HL-60/S4 treated with retinoic acid at 250 ng/mL for 4 days and 3 days (cell line): ENCODE results near the gene RNF220.

ENCODE experiments used
- in situ Hi-C: fragments of 300-500 bp; cut with MboI; formaldehyde crosslinking; loops from 2 replicates; pipeline ENCODE4 v1.7.0; 2022; ENCODE audit warnings: low sequenced_read_pairs

Gene RNF220

DNA sequence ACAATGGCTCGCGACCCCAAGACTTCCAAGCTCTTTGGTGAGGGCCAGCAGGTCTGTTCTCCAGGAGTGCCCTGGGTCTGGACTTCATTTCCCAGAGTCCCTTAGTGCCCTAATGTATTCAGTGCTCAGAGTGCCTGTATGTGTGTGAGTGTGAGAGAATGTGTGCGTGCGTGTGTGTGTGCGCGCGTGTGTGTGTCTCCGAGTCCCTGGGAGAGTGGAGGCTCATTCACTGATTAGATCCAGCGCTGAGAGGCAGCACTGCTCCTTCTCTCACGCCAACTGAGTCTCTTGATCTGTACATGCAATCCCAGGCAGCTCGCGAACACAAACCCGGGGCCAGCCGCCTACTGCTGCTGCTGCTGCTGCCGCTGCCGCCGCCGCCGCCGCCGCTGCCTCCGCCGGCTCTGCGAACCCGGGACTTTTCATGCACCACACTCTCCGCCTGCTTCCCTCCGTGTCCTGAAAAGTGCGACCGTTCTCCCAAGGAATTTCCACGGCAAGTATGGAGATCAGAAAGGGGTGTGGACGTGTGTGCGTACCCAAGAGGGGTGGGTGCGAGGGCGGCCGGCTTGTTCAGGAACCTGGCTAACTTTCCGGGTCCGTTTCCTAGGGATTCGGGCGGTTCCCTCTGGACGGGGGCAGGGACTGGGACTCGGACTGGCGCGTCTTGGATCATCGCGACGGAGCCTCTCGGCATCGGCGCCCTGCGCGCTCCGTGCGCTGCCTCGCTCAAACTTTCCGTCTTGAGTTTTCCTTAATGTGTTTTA, at the start of gene RNF220:
Gene RNF220, plus strand, starts transcription at position 225 of the 767 bp plus-strand sequence.
- in situ Hi-C loops, result no loop called here

DNA sequence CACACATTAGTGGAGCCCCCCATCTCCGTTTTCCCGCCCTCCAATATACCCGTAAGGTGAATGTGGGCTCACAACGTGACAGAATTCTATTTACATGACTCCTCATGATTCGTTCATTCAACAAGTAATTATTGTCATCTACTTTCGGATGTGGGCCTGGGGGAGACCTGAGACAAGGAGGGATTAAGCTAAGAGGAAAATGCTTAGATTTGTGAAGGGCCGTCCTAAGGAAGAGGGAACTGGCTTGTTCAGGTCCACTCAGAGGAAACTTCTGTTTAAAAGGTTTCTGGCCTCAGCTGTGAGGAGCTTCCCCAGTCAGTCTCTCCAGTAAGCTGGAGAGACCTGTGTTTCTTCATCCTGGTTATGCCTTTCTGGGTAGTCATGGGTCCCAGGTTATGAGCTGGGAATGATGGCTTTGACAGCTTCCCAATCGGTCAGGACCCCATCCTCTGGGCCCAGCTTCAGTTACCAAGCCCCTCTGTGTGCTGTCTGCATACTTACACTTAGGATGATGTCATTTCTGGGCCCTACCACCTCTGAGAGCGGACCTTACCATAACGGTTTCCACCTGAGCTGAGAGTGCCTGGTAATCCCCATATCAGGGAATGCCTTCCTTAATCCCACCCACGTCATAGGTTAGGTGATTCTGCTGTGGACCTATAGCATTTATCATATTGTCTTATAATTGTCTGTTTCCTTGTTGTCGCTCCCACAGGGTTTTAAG, 49.3 kb upstream of the RNF220 start:
- in situ Hi-C loops, result no loop called here

DNA sequence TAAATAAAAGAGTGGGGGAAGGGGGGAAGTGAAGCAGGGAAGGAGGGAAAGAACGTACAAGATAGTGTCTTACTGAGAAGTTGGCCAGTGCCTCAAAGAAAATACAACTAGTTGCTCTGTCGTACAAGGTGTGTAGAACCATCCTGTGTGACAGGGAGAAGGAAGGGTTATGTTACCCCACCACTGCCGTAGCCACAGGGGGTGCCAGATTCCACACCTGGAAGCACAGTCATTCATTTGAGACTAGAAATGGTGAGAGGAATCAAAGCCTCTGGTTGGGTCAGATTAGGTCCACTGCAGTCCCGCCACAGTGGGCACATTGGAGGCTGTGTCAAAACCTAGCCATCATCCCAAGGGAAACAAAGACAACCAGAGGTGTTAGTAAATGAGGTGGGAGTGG, 47.3 kb upstream of the RNF220 start:
- in situ Hi-C loops, result no loop called here

DNA sequence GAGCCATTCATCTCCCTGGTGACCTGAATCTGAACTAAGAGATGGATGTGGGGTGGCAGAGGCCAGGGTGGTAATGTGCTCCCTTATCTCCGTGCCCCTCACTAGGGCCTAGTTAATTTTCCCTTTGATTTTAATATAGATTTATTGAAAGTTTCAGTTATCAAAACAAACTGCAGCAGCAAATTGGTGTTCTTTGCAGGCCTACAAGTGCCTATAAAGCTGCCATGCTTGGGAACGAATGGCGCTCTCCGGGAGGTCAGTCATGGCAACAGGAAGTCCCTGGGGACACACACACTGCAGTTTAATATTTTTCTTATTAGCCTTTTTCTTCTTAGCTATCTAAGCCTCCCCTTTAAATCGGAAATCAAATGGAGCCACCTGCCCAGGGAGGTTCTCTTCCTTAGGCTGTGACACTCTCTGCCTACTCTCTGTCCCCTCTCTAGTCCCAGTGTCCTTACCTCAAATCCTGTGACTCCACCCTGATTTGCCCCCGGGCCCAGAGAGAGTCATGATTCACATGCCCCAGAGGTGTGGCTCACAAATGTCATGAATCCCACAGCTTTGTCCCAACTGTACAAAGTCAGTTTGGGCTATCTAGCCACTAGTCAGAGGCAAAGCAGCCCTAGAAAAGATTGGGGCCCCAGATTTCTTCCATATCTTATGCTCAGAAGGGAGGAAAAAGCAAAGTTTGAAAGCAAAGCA, 45.7 kb upstream of the RNF220 start:
- in situ Hi-C loops, result no loop called here

DNA sequence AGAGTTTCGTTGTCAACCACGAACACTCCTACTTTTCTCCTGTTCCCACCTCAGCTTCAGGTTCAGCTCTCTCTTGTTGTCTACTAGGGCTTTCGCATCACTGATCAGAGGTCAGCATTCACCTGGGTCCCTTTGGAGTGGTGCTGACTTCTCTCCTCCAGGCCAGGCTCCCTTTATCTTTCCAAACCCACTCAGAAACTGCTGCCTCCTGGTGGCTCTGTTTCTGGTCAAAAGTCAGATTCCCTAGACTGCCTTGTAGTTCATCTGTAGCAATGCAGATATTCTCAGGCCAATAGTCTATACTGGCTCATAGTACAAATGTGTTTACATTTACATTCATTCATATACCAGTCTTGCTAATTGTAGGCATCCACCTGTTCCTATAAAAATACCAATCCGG, 43.6 kb upstream of the RNF220 start:
- in situ Hi-C loops, result no loop called here

DNA sequence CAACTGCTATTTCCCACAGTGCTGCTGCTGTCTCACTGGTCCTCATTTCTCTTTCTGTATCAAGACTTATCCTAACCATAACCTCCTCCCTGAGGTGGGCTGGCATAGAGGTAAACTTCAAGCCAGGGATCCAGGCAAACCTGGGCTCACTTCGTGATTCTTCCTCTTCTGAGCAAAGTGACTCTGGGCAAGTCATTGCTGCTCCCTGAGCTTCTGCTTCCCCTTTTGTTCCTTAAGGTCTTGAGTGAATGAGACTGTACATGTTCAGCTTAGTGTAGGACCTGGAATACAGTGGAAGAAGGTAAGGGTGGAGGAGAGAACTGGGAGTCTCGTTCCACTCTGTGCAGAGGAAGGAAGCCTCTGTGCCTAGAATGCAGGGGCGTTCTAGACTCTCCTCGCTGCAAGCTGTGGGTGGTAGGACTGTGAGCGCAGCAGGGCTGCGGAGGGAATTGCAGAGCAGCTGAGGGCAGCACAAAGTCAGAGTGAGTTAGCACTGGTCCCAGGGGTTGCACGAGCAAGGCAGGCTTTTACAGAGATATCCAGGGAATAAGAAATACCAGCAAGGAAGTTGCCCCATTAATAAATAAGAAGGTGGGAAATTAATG, 38.6 kb upstream of the RNF220 start:
- in situ Hi-C loops, result no loop called here

DNA sequence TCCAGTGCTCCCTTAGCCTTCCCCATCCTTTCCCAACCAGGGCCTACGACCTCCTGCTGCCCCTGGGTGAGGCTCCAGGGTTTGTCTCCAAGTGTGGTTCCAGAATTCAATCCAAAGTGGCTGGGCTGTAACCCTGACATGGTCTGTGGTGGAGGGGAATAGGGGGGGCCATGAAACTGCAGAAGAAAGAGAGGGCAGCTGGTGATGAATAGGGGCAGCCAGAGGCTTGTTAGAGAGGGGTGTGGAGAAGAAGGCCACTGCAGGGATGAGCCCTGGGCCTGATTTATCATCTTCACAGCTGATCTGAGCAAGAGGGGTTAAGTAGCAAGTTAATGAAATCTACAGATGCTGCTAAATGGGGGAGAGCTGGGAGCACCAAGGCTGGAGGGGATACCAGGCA, 37.1 kb upstream of the RNF220 start:
- in situ Hi-C loops, result no loop called here

DNA sequence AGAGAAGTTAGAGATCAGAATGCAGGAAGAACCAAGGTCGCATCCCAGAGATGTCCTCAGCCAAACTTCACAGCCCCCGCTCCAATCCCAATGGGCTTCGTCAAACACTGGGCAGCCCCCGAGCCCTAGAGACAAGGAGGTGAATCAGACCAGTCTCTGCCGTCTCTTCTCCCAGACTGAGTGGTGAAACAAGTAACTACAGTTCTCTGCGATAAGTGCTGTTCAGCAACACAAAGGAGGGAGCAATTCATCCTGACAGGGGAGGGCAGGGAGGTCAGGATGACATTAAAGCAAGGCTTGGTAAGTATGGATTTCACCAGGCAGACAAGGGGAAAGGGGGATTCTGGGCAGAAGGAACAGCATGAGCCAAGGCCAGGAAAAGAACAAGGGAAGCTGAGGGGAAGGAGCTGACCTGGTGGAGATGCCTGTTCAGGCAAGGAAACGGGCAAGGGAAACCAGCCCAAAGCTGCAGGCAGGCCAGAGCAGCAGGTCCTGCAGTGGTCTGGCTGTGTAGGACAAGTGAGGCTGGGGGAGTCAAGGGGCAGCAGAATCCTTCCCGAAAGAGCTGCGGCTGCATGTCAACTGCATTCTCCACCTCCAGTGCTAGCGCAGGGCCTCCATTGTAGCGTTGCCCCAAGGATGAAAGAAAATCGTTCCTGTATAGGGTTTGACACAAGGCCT, 36.4 kb upstream of the RNF220 start:
- in situ Hi-C loops, result no loop called here

DNA sequence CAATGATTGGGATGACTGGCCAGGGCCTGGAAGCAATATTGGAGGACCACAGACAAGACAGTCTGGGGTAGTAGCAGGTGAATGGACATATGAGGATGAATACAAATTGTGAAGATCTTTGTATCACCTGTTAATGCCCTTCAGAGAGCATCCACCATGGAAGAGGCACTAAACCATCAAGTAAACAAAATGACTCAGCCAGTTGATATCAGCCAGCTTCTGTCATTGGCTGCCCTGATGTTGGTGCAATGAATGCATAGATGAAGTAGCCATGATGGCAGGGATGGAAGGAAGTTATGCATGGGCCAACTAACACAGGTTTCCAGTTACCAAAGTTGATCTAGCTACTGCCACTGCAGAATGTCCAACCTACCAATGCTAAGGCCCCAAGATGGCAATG, 33.8 kb upstream of the RNF220 start:
- in situ Hi-C loops, result no loop called here

DNA sequence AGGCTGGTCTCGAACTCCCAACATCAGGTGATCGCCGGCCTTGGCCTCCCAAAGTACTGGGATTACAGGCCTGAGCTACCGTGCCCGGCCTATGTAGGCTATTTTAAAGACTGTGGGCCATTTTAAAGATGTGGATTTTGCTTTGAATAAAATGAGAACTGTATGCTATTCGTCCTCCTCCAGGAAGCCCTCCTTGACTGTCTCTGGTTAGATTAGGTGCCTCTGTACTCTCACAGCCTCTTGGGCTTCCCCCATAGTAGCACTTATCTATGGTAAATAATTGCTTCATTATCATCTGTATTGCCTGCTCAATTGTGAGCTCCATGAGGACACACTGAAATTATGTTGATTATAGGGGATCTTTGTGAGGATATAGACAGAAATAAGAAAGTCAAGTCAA, 29.5 kb upstream of the RNF220 start:
- in situ Hi-C loops, result no loop called here

DNA sequence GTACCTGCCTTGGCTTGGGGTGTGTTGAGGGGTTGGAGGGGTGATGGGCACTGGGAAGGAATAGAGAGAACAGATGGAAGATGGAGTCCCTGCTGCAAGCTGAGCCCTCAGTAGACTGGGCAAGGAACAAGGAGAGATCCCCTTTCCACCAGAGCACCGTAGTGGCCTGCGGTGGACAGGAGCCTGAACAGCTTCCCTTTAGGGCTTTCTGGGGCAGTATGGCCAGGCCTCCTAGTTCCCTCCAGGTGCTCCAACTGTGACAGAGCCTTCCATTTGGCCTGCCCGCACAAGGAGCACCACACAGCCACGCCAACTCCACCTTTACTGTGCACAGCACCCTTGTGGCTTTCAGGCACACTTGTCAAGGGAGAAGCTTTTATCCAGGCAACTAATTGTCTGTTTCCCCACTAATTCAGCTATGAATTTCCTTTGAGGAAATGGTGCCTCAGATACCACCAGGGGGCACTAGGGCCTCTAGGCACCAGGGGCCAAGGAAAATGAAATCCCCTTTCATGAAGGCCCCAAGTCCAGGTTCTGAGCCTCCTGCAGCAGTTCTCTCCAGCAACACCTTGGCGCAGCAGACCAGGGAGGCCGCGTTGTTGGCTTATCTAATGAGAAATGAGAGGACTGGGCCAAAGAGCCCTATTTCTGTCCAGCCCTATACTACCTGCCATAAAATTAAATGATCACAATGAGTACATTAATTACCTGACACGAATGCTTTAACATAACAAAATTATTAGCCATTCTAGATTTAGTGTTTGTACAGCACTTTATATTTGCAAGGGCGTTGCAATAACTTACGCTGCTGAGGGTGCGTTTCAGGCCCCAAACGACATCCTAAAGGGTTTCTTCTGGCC, 26.9 kb upstream of the RNF220 start:
- in situ Hi-C loops, result no loop called here

DNA sequence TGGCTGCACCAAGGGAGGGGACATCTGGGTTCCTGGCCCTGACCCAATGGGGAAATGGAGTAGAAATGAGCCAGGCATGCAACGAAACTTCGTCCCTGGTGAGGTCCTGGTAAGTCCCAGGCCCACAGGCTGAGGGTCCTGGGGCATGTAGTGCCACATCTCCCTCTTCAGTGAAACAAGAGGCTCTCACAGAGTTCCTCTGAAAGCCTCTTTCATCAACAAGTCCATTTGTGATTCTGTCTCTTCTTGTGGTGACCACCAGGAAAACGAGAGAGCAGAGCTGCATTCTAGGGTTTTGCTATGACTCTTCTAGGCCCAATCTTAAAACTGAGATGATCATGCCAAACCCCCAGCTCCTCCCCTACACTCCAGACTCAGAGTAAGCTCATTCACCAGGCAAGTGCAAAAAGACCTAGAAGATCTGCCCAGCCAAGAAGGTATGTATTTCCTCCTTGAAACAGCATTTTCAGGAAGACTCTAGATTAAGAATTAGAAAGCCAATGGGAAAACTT, 24.3 kb upstream of the RNF220 start:
- in situ Hi-C loops, result no loop called here

DNA sequence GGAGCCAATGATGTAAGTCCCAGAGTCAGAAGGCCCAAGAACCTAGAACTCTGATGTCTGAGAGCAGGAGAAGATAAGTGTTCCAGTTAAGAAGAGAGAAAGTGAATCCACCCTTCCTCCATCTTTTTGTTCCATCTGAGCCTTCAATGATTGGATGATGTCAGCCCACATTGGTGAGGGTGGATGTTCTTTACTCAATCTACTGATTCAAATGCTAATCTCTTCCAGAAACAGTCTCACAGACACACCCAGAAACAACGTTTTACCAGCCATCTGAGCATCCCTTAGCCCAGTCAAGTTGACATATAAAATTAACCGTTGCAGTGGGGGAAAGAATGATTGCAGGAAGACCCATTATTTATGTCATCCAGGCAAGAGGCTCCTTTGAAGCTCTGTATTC, 16.5 kb upstream of the RNF220 start:
- in situ Hi-C loops, result no loop called here

DNA sequence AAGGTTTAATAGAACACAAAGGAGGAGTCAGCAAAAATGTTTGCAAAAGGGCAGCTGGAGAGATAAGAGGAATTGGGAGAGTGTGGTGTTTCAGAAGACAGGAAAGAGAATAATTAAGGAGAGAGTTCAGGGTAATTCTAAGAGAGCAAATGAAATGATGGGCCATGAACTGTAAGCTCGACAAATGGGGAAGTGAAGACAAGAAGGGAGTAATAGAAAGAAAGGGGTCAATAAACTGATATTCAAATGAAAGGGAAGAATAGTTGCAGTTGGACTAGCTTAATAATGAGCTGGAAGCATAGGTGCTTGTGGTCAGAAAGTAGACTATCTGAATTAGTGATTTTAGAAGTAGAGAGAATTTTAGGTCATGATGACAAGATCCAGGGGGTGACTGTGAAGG, 15.6 kb upstream of the RNF220 start:
- in situ Hi-C loops, result no loop called here

DNA sequence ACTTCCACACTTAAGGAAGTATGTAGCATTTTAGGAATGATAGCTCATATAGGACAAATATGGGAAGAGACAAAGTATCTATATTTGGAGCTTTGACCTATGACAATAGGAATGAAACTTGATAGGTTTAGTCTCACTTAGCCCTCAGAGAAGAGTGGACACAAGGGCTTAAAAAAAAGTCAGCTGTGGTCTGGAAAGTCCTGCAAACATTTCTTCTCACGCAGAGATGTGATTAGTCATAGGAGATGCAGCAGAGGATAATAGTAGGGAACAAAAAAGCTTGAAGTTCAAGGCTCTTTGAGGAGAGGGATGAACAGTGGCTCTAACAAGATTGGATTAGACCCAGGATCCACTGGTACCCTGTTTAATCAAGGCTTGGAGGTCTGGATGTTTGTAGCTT, 14.8 kb upstream of the RNF220 start:
- in situ Hi-C loops, result no loop called here

DNA sequence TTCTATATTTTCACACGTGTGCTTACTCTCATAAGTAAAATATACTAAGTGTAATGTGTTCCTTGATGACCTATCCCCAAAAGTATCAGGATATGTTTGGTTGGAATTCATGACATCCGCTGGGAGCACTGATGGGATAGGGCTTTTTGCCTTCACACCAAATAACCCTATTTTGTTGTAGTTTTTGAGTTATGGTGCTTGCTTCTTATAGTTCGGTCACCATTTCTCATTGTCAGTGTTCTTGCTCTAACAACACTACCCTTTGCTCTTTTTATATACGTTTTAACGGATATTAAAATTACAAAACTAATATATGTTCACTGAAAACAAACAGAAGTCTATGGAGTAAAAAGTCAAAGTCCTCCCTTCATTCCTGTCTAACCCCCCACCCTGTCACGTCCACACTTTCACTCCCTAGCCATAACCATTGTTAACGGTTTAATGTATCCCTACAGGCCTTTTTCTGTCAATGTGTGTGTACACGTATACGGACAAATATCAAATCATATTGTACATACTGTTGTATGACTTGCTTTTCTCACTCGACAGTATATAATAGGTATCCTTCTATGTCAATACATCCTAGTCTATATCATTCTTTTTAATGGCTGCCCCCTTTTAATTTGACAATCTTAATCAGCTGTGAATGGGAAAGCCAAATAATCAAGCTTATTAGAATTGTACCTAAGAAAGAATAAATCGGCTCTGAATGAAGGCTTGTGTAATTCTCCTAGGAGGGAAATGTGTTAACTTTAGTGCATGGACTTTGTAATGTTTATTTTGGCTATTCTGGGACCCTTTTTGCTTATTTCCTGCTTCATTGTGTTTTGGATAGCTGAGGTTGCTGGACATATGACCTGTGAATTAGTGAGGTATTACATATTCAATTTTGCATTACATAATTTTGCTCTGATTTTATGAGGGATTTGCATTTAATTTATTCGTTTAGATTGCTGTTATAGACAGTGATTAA, 3.5 kb upstream of the RNF220 start:
- in situ Hi-C loops, result no loop called here

DNA sequence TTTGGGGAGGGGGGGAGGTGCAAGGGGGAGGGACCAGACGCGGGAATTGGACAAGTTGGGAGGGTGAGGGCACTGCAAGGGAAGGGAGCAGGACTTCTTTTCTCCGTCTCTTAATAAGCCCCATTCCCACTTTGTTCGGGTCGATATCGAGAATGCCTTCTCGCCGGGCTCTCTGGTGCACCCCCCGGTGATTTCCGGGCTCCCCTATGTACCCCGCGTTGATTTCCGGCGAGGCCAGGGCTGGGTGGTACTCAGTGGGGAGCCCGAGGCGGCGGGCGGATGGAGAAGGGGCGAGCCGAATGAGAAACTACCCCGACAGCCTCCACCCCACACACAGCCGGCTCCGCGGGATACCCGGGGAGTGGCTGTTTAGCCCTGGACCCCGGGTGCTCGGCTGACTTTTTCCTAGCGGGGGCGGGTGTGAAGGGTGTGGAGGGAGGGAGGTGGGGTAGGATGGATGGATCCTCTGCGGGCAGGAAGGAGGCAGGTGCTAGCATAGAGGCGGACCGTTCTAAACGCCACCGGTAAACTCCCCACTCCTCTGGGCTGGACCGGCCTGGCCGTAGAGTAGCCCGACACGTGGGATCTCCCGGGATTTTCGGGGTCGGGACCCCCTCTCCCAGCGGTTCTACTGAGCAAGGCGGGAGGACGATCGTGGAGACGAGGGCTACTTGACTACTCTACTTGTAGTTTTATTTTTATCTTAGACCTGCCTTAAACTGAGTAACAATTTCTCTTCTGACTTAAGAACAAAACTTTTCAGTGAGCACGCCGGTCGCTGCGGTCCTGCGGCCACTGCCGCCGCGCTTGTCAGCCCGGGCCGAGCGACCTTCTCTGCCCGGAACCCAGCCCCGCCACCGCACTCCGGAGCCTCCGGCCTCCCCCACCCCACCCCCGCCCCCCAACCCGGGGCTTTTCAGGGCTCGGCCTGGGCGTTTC, 1.0 kb downstream of the RNF220 start:
- in situ Hi-C loops, result no loop called here
